ENCODE results near the gene CARD9. TPM values are rescaled to one million over a fixed set of nuclear protein-coding genes. Genes with fewer than 3 reads are reported as not detected.

The CARD9 gene
- total RNA-seq, result 0.89 and 0.94 TPM in 2 replicates
- long read RNA-seq, result 0 reads

GRCh38 chr9:136373300-136374182 is at the start of gene CARD9:
CARD9 (minus strand) TSS chr9:136373669; CDS start chr9:136372078, 1,591 bp downstream.
- Mint-ChIP-seq H3K9me3 (ENCODE audit: unreplicated experiment) (no peaks in the 10 kb centered on the region), H3K36me3 (ENCODE audit: unreplicated experiment) (no peaks in the 10 kb centered on the region), H3K4me1 (ENCODE audit: unreplicated experiment) (peaks cover 16% of the 10 kb centered on the region), H3K27ac (ENCODE audit: unreplicated experiment) (peak within 1 kb of the TSS; percentile 85), H3K4me3 (ENCODE audit: unreplicated experiment) (no peak within 1 kb of the TSS), H3K27me3 (ENCODE audit: unreplicated experiment) (no peaks in the 10 kb centered on the region)
- no peak for DNase-seq (ENCODE audit: extremely low spot score, unreplicated experiment)
- no peak for TF ChIP-seq CTCF (IDR thresholded peaks at IDR 0.05)

GRCh38 chr9:136422876-136423275 is 49.4 kb upstream of the CARD9 start:
- no peaks in the 10 kb centered on the region for H3K27me3 Mint-ChIP-seq (ENCODE audit: unreplicated experiment)
- TF ChIP-seq CTCF (IDR thresholded peaks at IDR 0.05), result no peak
- H3K27ac Mint-ChIP-seq (ENCODE audit: unreplicated experiment), result no peak overlapping the region
- H3K4me1 Mint-ChIP-seq (ENCODE audit: unreplicated experiment), result no peaks in the 10 kb centered on the region
- peaks cover 29% of the 10 kb centered on the region for H3K36me3 Mint-ChIP-seq (ENCODE audit: unreplicated experiment)
- H3K9me3 Mint-ChIP-seq (ENCODE audit: unreplicated experiment), result no peaks in the 10 kb centered on the region
- no peak for DNase-seq (ENCODE audit: extremely low spot score, unreplicated experiment)
- H3K4me3 Mint-ChIP-seq (ENCODE audit: unreplicated experiment), result no peak overlapping the region

- TF ChIP-seq CTCF (IDR thresholded peaks at IDR 0.05), result no peak
- H3K4me1 Mint-ChIP-seq (ENCODE audit: unreplicated experiment), result no peaks in the 10 kb centered on the region
- no peaks in the 10 kb centered on the region for H3K27me3 Mint-ChIP-seq (ENCODE audit: unreplicated experiment)
- H3K4me3 Mint-ChIP-seq (ENCODE audit: unreplicated experiment), result no peak overlapping the region
- DNase-seq (ENCODE audit: extremely low spot score, unreplicated experiment), result no peak
- H3K36me3 Mint-ChIP-seq (ENCODE audit: unreplicated experiment), result peaks cover 34% of the 10 kb centered on the region
- no peaks in the 10 kb centered on the region for H3K9me3 Mint-ChIP-seq (ENCODE audit: unreplicated experiment)
- no peak overlapping the region for H3K27ac Mint-ChIP-seq (ENCODE audit: unreplicated experiment)
Measured at GRCh38 chr9:136421791-136422190, 48.3 kb upstream of the CARD9 start.

- peaks cover 39% of the 10 kb centered on the region for H3K36me3 Mint-ChIP-seq (ENCODE audit: unreplicated experiment)
- H3K4me1 Mint-ChIP-seq (ENCODE audit: unreplicated experiment), result no peaks in the 10 kb centered on the region
- H3K4me3 Mint-ChIP-seq (ENCODE audit: unreplicated experiment), result no peak overlapping the region
- H3K9me3 Mint-ChIP-seq (ENCODE audit: unreplicated experiment), result no peaks in the 10 kb centered on the region
- no peak for TF ChIP-seq CTCF (IDR thresholded peaks at IDR 0.05)
- DNase-seq (ENCODE audit: extremely low spot score, unreplicated experiment), result no peak
- no peaks in the 10 kb centered on the region for H3K27me3 Mint-ChIP-seq (ENCODE audit: unreplicated experiment)
- H3K27ac Mint-ChIP-seq (ENCODE audit: unreplicated experiment), result no peak overlapping the region
Measured at GRCh38 chr9:136419092-136419420, 45.6 kb upstream of the CARD9 start.

- H3K27me3 Mint-ChIP-seq (ENCODE audit: unreplicated experiment), result no peaks in the 10 kb centered on the region
- no peak for DNase-seq (ENCODE audit: extremely low spot score, unreplicated experiment)
- no peak for TF ChIP-seq CTCF (IDR thresholded peaks at IDR 0.05)
- H3K9me3 Mint-ChIP-seq (ENCODE audit: unreplicated experiment), result no peaks in the 10 kb centered on the region
- H3K27ac Mint-ChIP-seq (ENCODE audit: unreplicated experiment), result no peak overlapping the region
- H3K4me3 Mint-ChIP-seq (ENCODE audit: unreplicated experiment), result no peak overlapping the region
- no peaks in the 10 kb centered on the region for H3K4me1 Mint-ChIP-seq (ENCODE audit: unreplicated experiment)
- H3K36me3 Mint-ChIP-seq (ENCODE audit: unreplicated experiment), result peaks cover 40% of the 10 kb centered on the region
Measured at GRCh38 chr9:136418182-136419091, 45.0 kb upstream of the CARD9 start.

Data from osteocyte (in vitro differentiated cells).